ACC112 (cell line): ENCODE results near the gene SLC49A4.

Experiments
- H2AFZ ChIP-seq: fragments of 200-600 bp; sonication (generic); one replicate; pipeline ENCODE4 v1.6.0; 2017; ENCODE audit warnings: antibody characterized with exemption, low read length; ENCODE audit not compliant: unreplicated experiment
- H3K27ac ChIP-seq: fragments of 200-600 bp; sonication (generic); 2 replicates; pipeline ENCODE4 v1.5.1; 2014; ENCODE audit warnings: low read depth, mild to moderate bottlenecking, antibody characterized with exemption, low read length, moderate library complexity
- H3K27me3 ChIP-seq: fragments of 200-600 bp; sonication (generic); 2 replicates; pipeline ENCODE4 v1.6.1; 2014; ENCODE audit warnings: mild to moderate bottlenecking, antibody characterized with exemption, low read length, moderate library complexity, mixed read lengths; ENCODE audit not compliant: insufficient read depth
- H3K36me3 ChIP-seq: fragments of 200-600 bp; sonication (generic); 2 replicates; pipeline ENCODE4 v1.6.1; 2016; ENCODE audit warnings: mild to moderate bottlenecking, antibody characterized with exemption, low read length, moderate library complexity, mixed read lengths; ENCODE audit not compliant: insufficient read depth
- H3K4me1 ChIP-seq: fragments of 200-600 bp; sonication (generic); one replicate; pipeline ENCODE4 v1.6.1; 2016; ENCODE audit warnings: low read length, mixed read lengths; ENCODE audit not compliant: insufficient read depth, unreplicated experiment, control insufficient read depth
- H3K4me3 ChIP-seq: fragments of 200-600 bp; sonication (generic); 2 replicates; pipeline ENCODE4 v1.5.1; 2014; ENCODE audit warnings: mild to moderate bottlenecking, low read depth, low read length
- H3K79me2 ChIP-seq: fragments of 200-600 bp; sonication (generic); one replicate; pipeline ENCODE4 v1.6.0; 2016; ENCODE audit warnings: low read length; ENCODE audit not compliant: control insufficient read depth, unreplicated experiment, insufficient read depth

SLC49A4 gene

GRCh38 chr3:122929188-122930062 is 134.6 kb downstream of the SLC49A4 start:
- Histone ChIP-seq H3K79me2 (no peaks in the 10 kb centered on the region), H3K27me3 (peaks cover 12% of the 10 kb centered on the region; the same call in 1 of the 2 replicates), H3K27ac (no peak overlapping the region), H3K4me3 (no peak overlapping the region), H3K36me3 (no peaks in the 10 kb centered on the region), H2AFZ (no peak overlapping the region), H3K4me1 (peaks cover 7% of the 10 kb centered on the region)

DNA sequence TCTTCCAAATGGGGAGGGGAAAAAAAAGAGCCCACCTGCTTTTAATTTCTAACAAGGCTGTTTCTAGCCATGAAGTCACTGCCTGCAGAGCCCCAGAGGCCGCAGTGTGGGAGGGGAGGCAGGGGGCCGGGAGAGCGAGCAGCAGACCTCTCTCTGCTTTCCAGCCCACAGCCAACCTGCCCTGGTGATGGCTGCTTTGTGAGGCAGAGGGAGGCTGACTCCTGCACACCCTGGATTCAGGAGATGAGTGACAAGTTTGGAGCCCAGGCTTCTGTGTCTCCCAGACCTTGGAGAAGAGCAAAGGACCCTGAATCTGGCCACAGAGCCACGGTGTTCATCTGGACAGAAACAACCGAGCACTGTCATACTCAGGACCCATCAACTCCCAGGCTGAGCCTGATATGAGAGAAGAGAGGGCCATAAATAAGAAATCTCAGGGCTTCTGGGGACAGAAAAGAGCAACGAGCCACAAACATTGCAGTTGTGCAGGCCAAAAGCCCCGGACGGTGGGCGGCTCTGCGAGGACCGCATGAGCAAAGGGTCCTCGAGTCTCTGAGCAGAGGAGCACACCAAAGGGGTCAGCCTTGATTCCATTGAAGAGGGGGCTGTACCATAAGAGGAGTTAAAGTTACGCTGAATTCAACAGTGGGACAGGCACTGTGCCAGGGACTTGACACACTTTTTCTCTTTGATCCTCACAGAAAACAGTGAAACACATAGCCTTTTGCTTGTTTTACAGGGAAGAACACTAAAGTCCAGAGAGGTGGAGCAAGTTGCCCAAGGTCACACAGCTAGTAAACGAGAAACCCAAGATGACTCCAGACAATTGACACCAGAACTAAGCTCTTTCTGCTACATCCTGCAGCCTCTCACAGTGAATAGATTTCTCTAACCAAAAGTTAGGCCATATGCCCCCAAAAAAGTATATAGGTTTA is 135.5 kb downstream of the SLC49A4 start:
- Histone ChIP-seq H3K4me3 (no peak overlapping the region), H3K4me1 (peaks cover 7% of the 10 kb centered on the region), H3K36me3 (no peaks in the 10 kb centered on the region), H3K27me3 (peaks cover 12% of the 10 kb centered on the region; the same call in 1 of the 2 replicates), H3K27ac (no peak overlapping the region), H2AFZ (no peak overlapping the region), H3K79me2 (no peaks in the 10 kb centered on the region)
